GM21717 (cell line): Measurements from ENCODE around the gene PSMD4.
"Not testable (repeated sequence)": the region's sequence is repeated elsewhere in the genome, so short reads cannot be mapped to it uniquely, and the experiment has no call there.

ENCODE experiments used
- ATAC-seq: cut with Tn5 transposase; IDR thresholded peaks from one replicate; pipeline ENCODE4 v1.9.1; 2021; ENCODE audit warnings: mild to moderate bottlenecking, moderate library complexity; ENCODE audit not compliant: unreplicated experiment

Gene PSMD4

GRCh38 chr1:151267760-151268159, 13.2 kb downstream of the PSMD4 start:
- no peak for ATAC-seq

GRCh38 chr1:151273924-151274466, 19.5 kb downstream of the PSMD4 start:
- no peak for ATAC-seq

GRCh38 chr1:151275341-151275740, 20.8 kb downstream of the PSMD4 start:
- not testable (repeated sequence) for ATAC-seq

- ATAC-seq, result no peak
Observed at GRCh38 chr1:151277249-151277648, 22.7 kb downstream of the PSMD4 start.

- peak; percentile 34 for ATAC-seq
Observed at GRCh38 chr1:151281225-151281968, 26.9 kb downstream of the PSMD4 start.

- peak; percentile 75 for ATAC-seq
Observed at GRCh38 chr1:151281969-151282882, 27.7 kb downstream of the PSMD4 start, which contains the start of gene ZNF687. Gene ZNF687, plus strand, starts transcription at chr1:151282299. Its CDS starts 3,993 bp downstream, at chr1:151286292.

- ATAC-seq, result no peak
Observed at GRCh38 chr1:151282883-151283725, 28.6 kb downstream of the PSMD4 start.

- ATAC-seq, result no peak
Observed at GRCh38 chr1:151284013-151284577, 29.6 kb downstream of the PSMD4 start.

- no peak for ATAC-seq
Observed at GRCh38 chr1:151286619-151287340, 32.2 kb downstream of the PSMD4 start.

GRCh38 chr1:151287341-151287699, 32.8 kb downstream of the PSMD4 start:
- no peak for ATAC-seq

GRCh38 chr1:151287767-151288500, 33.4 kb downstream of the PSMD4 start:
- ATAC-seq, result no peak

- ATAC-seq, result no peak
Observed at GRCh38 chr1:151288502-151288901, 34.0 kb downstream of the PSMD4 start.

GRCh38 chr1:151289080-151289935, 34.8 kb downstream of the PSMD4 start:
- ATAC-seq, result no peak

GRCh38 chr1:151289991-151290708, 35.6 kb downstream of the PSMD4 start:
- ATAC-seq, result no peak

- ATAC-seq, result no peak
Observed at GRCh38 chr1:151290709-151291303, 36.3 kb downstream of the PSMD4 start.

- no peak for ATAC-seq
Observed at GRCh38 chr1:151292207-151293030, 37.9 kb downstream of the PSMD4 start.
